ENCODE results near the gene MTUS2. TPM values are rescaled to one million over a fixed set of nuclear protein-coding genes. Genes with fewer than 3 reads are reported as not detected.

MTUS2 gene
- total RNA-seq, 4 donors from 2014 or later, result 0.16 to 0.75 (median 0.24) TPM

DNA sequence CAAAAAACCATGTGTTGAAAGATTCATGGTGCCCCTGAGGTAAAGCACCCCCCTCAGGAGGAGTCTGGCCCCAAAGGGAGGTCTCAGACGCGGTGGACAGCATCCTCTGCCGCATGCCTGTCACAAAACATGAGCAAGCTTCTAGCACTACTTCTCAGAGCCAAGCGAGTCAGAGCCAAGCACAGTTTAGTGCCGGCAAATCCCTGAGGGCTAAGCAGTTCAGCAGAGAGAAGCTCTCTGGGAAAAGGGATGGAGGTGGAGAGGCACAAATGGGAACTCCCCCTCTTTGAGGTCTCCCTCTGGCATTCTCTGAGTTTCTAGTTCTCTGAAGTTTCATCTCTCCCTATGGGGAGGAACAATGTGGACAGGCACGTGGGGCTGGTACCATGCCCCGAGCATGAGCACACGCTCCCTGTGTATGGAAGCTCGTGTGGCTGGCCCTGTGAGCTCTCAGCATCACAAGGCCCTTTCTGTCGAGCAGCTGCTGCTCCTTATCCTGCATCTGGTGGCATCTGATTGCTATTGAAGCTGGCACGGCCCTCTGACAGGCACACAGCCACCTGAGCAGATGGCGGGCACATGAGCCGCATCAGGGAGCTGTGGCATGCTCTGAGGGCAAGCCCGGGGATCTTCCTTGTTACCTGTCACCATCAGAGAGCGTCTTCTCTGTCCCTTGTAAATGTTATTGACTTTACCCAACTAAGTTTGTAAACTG is 450.3 kb downstream of the MTUS2 start:
- WGBS, 2 donors (ENCODE audit: low coverage in 1 of 2), result 72 to 76% methylated on average over 2 to 15 of the region's 15 CpGs
- Histone ChIP-seq H3K27me3 (no peaks in the 10 kb centered on the region), H3K27ac (no peak overlapping the region), H3K9me3 (no peaks in the 10 kb centered on the region), H3K36me3 (no peaks in the 10 kb centered on the region), H3K4me3 (no peak overlapping the region), H3K4me1 (no peaks in the 10 kb centered on the region)
- in situ Hi-C loops (cut with MboI; ENCODE audit: low pct_ligation_motif_present in 1 of 4, low pct_unique_long_range_greater_than_20kb in 1 of 4, low sequenced_read_pairs in 3 of 4) (loop anchor here in 1 of 4 donors (25.0 kb wide), 1 partner anchor 458 kb away; the partner anchor contains the start of gene MTUS2), intact Hi-C loops (cut with DNase I; ENCODE audit: low total_unique reads) (no loop called here)
- DNase-seq, result no peak
- TF ChIP-seq POLR2AphosphoS5 (IDR thresholded peaks at IDR 0.05) (no peak), EP300 (IDR thresholded peaks at IDR 0.05; ENCODE audit: low read depth) (no peak), POLR2A (IDR thresholded peaks at IDR 0.05) (no peak)
- TF ChIP-seq, protein P1, sequence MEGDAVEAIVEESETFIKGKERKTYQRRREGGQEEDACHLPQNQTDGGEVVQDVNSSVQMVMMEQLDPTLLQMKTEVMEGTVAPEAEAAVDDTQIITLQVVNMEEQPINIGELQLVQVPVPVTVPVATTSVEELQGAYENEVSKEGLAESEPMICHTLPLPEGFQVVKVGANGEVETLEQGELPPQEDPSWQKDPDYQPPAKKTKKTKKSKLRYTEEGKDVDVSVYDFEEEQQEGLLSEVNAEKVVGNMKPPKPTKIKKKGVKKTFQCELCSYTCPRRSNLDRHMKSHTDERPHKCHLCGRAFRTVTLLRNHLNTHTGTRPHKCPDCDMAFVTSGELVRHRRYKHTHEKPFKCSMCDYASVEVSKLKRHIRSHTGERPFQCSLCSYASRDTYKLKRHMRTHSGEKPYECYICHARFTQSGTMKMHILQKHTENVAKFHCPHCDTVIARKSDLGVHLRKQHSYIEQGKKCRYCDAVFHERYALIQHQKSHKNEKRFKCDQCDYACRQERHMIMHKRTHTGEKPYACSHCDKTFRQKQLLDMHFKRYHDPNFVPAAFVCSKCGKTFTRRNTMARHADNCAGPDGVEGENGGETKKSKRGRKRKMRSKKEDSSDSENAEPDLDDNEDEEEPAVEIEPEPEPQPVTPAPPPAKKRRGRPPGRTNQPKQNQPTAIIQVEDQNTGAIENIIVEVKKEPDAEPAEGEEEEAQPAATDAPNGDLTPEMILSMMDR (IDR thresholded peaks at IDR 0.05), result no peak

DNA sequence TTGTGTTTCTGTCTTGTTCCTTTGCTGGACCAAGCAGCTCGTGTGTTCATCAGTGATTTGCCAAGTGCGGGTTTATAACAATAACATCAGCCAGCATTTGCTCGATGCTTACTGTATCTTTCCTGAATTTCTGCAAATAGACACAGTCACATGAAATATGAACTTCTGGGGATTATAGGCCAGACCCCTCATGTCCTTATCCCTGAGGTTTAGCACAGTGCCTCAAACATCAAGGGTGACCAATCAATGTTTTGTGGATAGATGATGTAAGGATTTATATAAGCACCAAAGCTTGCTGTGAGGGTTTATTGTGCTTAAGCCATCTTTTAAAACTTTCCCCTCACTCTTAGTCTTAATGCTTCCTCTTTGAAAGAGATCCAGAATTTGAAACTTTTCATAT is 451.5 kb downstream of the MTUS2 start:
- H3K27me3 ChIP-seq, result no peaks in the 10 kb centered on the region
- H3K36me3 ChIP-seq, result no peaks in the 10 kb centered on the region
- H3K9me3 ChIP-seq, result no peaks in the 10 kb centered on the region
- TF ChIP-seq POLR2A (IDR thresholded peaks at IDR 0.05) (no peak), POLR2AphosphoS5 (IDR thresholded peaks at IDR 0.05) (no peak)
- TF ChIP-seq, protein P1 (IDR thresholded peaks at IDR 0.05), result no peak
- no peak for DNase-seq
- no peak overlapping the region for H3K4me3 ChIP-seq
- 37 to 42% methylated on average over 3 of the region's 3 CpGs for WGBS, 2 donors (ENCODE audit: low coverage in 1 of 2)
- no peaks in the 10 kb centered on the region for H3K4me1 ChIP-seq
- no peak overlapping the region for H3K27ac ChIP-seq
- in situ Hi-C loops (cut with MboI; ENCODE audit: low pct_ligation_motif_present in 1 of 4, low pct_unique_long_range_greater_than_20kb in 1 of 4, low sequenced_read_pairs in 3 of 4) (loop anchor here in 1 of 4 donors (25.0 kb wide), 1 partner anchor 459 kb away; the partner anchor contains the start of gene MTUS2), intact Hi-C loops (cut with DNase I; ENCODE audit: low total_unique reads) (no loop called here)

DNA sequence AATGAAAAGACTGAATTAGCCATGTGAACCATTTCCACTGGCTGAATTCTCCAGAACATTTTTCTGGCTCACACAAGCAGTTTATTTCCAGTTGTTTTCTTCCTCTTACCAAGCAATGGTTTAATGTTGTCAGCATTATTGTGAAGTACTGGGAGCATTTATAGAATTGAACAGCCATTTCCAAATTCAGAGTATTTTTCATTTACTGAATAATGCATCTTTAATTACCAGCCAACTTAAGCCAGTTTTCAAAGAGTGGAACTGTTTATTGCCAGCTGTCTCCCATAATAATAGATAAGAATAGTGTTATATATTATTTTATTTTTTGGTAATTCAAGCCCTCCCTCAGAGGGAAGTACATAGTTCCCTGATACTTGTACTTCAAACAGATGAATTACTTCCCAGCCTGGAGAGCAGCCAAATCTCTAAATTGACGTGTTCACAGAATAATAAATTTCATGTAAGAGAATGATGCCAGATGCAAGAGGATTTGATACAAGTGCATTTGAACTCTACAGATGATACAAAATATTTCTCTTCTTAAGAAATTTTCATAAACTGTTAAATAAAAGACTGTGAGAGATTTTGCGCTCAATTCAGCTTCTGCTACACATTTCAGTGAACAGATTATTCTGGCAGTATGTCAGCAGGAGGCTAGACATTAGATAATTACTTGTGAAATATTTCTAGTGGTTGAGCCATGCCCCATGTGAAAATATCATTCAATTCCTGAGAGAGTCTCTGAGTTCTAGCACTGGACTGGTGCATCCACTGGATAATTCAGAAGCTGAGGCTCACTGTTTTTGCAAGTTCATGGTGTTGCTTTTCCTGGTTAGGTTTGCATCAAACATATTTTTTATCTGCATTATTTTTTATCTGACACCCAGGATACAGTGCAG is 459.5 kb downstream of the MTUS2 start:
- no peaks in the 10 kb centered on the region for H3K9me3 ChIP-seq
- H3K27me3 ChIP-seq, result no peaks in the 10 kb centered on the region
- intact Hi-C loops (cut with DNase I; ENCODE audit: low total_unique reads), result no loop called here
- H3K4me1 ChIP-seq, result no peaks in the 10 kb centered on the region
- H3K4me3 ChIP-seq, result no peak overlapping the region
- DNase-seq, result no peak
- TF ChIP-seq POLR2AphosphoS5 (IDR thresholded peaks at IDR 0.05) (no peak), POLR2A (IDR thresholded peaks at IDR 0.05) (no peak), EP300 (IDR thresholded peaks at IDR 0.05; ENCODE audit: low read depth) (no peak)
- TF ChIP-seq, protein P1 (IDR thresholded peaks at IDR 0.05), result no peak
- no peaks in the 10 kb centered on the region for H3K36me3 ChIP-seq
- in situ Hi-C loops (cut with MboI; ENCODE audit: low pct_ligation_motif_present in 1 of 4, low pct_unique_long_range_greater_than_20kb in 1 of 4, low sequenced_read_pairs in 3 of 4), result no loop called here
- 47 to 50% methylated on average over 2 of the region's 2 CpGs for WGBS, 2 donors (ENCODE audit: low coverage in 1 of 2)
- no peak overlapping the region for H3K27ac ChIP-seq

DNA sequence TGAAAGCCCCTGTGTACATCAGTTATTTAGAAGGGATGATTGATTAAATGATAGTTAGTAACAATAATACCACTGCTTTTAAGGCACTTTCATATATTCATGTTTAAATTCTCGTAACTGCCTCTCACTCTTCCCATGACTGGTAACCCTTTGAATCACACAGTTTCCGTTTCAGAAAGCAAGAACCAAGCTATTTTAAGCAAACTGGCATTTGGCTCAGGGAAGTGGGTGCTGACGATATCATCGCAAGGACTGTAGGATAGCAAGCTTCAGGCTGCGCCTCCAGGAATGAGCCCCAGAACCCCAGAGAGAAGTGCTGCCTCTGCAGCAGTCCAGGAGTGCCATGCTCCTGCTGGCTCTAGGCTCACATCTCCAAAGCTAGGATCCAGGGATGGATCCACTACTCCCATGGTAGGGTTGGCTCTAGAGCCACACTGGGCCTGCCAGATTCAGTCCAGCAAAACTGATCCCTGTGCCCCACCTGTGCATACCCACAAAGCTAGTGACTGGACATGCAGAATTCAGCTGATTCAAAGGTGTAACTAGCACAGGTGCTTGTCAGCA is 461.9 kb downstream of the MTUS2 start:
- Histone ChIP-seq H3K4me3 (no peak overlapping the region), H3K27ac (no peak overlapping the region), H3K27me3 (no peaks in the 10 kb centered on the region), H3K36me3 (no peaks in the 10 kb centered on the region), H3K9me3 (no peaks in the 10 kb centered on the region), H3K4me1 (no peaks in the 10 kb centered on the region)
- intact Hi-C loops (cut with DNase I; ENCODE audit: low total_unique reads), result no loop called here
- DNase-seq, result no peak
- 87% methylated on average over 5 of the region's 5 CpGs; no CpG with 5 or more reads in 1 of the 2 donors for WGBS, 2 donors (ENCODE audit: low coverage in 1 of 2)
- in situ Hi-C loops (cut with MboI; ENCODE audit: low pct_ligation_motif_present in 1 of 4, low pct_unique_long_range_greater_than_20kb in 1 of 4, low sequenced_read_pairs in 3 of 4), result no loop called here
- TF ChIP-seq EP300 (IDR thresholded peaks at IDR 0.05; ENCODE audit: low read depth), result no peak
- TF ChIP-seq POLR2AphosphoS5 (IDR thresholded peaks at IDR 0.05), result no peak
- TF ChIP-seq, protein P1 (IDR thresholded peaks at IDR 0.05), result no peak
- TF ChIP-seq POLR2A (IDR thresholded peaks at IDR 0.05), result no peak
